Endothelial cell of umbilical vein (primary cell): ENCODE data around the gene SCNN1B.

Experiments used
- EZH2 ChIP-seq: IDR thresholded peaks from 2 replicates; pipeline ENCODE4 v1.6.1; 2012; ENCODE audit warnings: borderline replicate concordance, low read depth, mild to moderate bottlenecking, moderate library complexity, low read length, inconsistent platforms; ENCODE audit not compliant: severe bottlenecking
- FOS ChIP-seq: IDR thresholded peaks from 2 replicates; pipeline ENCODE4 v1.6.1; 2011; ENCODE audit warnings: mild to moderate bottlenecking, low read length, moderate library complexity, borderline replicate concordance; ENCODE audit not compliant: insufficient read depth
- POLR2A ChIP-seq: IDR thresholded peaks from 2 replicates; pipeline ENCODE4 v1.6.1; 2012; ENCODE audit warnings: low read depth, mild to moderate bottlenecking, control low read depth, low read length
- POLR2AphosphoS5 ChIP-seq: IDR thresholded peaks from 2 replicates; pipeline ENCODE4 v1.6.1; 2012; ENCODE audit warnings: low read depth, mild to moderate bottlenecking, control low read depth, low read length, moderate library complexity; ENCODE audit not compliant: insufficient read depth
- TF ChIP-seq, protein P1 (sequence below), 2 donors: IDR thresholded peaks; 1 replicate in 1 of 2; 2 replicates in 1 of 2; pipeline ENCODE4 v1.5.1; 2011; ENCODE audit warnings: low read length in 2 of 2, mild to moderate bottlenecking in 2 of 2, moderate library complexity in 2 of 2, control low read depth in 1 of 2, inconsistent platforms in 1 of 2, low read depth in 1 of 2; ENCODE audit not compliant: insufficient read depth in 1 of 2; ENCODE audit errors: extremely low read depth in 1 of 2

DNA sequence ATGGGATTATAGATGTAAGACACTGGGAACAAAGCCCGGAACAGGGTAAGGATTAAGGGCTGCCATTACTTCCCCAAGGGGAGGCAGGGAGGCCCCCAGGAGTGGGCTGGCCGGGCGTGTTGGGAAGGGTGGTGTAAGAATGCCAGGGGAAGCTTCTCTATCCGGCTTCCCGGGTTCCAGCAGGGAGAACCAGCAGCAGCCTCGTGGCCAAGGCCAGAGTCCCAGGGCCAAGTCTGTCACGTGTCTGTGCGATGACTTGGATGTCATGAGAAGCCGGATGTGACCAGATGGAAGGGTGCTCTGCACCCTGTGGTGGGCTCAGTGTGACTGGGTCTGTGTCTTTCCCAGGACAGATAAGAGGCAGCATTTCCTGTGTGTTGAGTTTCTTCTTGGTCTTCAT, 52.1 kb downstream of the SCNN1B start:
- TF ChIP-seq, protein P1, sequence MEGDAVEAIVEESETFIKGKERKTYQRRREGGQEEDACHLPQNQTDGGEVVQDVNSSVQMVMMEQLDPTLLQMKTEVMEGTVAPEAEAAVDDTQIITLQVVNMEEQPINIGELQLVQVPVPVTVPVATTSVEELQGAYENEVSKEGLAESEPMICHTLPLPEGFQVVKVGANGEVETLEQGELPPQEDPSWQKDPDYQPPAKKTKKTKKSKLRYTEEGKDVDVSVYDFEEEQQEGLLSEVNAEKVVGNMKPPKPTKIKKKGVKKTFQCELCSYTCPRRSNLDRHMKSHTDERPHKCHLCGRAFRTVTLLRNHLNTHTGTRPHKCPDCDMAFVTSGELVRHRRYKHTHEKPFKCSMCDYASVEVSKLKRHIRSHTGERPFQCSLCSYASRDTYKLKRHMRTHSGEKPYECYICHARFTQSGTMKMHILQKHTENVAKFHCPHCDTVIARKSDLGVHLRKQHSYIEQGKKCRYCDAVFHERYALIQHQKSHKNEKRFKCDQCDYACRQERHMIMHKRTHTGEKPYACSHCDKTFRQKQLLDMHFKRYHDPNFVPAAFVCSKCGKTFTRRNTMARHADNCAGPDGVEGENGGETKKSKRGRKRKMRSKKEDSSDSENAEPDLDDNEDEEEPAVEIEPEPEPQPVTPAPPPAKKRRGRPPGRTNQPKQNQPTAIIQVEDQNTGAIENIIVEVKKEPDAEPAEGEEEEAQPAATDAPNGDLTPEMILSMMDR (IDR thresholded peaks at IDR 0.05; ENCODE audit: extremely low read depth in 1 of 2, insufficient read depth in 1 of 2, low read depth in 1 of 2, low read length in 2 of 2) = no peak
- TF ChIP-seq POLR2AphosphoS5 (no peak), POLR2A (no peak), FOS (no peak), EZH2 (no peak)
